SK-N-SH (cell line): ENCODE data around the gene SLC16A5. TPM values are rescaled to one million over a fixed set of nuclear protein-coding genes. Genes with fewer than 3 reads are reported as not detected.

Experiments
- CTCF ChIA-PET: fragments of 300-600, 350-600 bp; formaldehyde crosslinking; extraction: SDS; loops from one replicate; lab custom pipeline; 2021; lab: Yijun Ruan, JAX
- POLR2A ChIA-PET: fragments of 350-600 bp; sonication (Branson Sonifier 250); formaldehyde crosslinking; extraction: SDS; loops from one replicate; lab custom pipeline; 2020; ENCODE audit warnings: antibody characterized with exemption, inconsistent platforms; lab: Yijun Ruan, JAX
- DNase-seq: peaks from one replicate; pipeline ENCODE4 v3.0.0; 2012
- H2AFZ ChIP-seq: fragments of 200-600 bp; sonication (generic); 2 replicates; pipeline ENCODE4 v1.8.1; 2016; ENCODE audit warnings: antibody characterized with exemption, mild to moderate bottlenecking, low read depth
- H3F3A ChIP-seq: fragments of 200-600 bp; sonication (generic); replicated peaks from 2 replicates; pipeline ENCODE3; 2016; ENCODE audit warnings: antibody characterized with exemption, mild to moderate bottlenecking; ENCODE audit not compliant: insufficient read depth
- H3K27ac ChIP-seq, 2 experiments: fragments of 200-500 bp in 1 of 2; fragments of 200-600 bp in 1 of 2; sonication (Bioruptor generic) in 1 of 2; sonication (generic), shearing (Covaris generic) in 1 of 2; 2 replicates each; pipeline versions ENCODE4 v1.5.1 to v1.6.1; 2014 to 2016; ENCODE audit warnings: low read depth in 2 of 2, inconsistent platforms in 1 of 2, low read length in 1 of 2, mild to moderate bottlenecking in 1 of 2, mixed read lengths in 1 of 2
- H3K27me3 ChIP-seq: fragments of 200-600 bp; sonication (generic), shearing (Covaris generic); 2 replicates; pipeline ENCODE4 v1.6.1; 2016; ENCODE audit warnings: mixed run types; ENCODE audit not compliant: insufficient read depth
- H3K36me3 ChIP-seq, 2 experiments: fragments of 200-500 bp in 1 of 2; fragments of 200-600 bp in 1 of 2; sonication (Bioruptor generic) in 1 of 2; sonication (generic) in 1 of 2; replicated peaks in 1 of 2; 2 replicates each; pipeline versions ENCODE3 to v1.5.1; 2014 to 2016; ENCODE audit warnings: low read length in 1 of 2, mild to moderate bottlenecking in 1 of 2; ENCODE audit not compliant: insufficient read depth in 2 of 2, control insufficient read depth in 1 of 2
- H3K4me1 ChIP-seq, 2 experiments: fragments of 200-500 bp in 1 of 2; fragments of 200-600 bp in 1 of 2; sonication (Bioruptor generic) in 1 of 2; sonication (generic), shearing (Covaris generic) in 1 of 2; 2 replicates each; pipeline versions ENCODE4 v1.5.1 to v1.6.1; 2014 to 2016; ENCODE audit warnings: low read depth in 1 of 2, low read length in 1 of 2, mixed run types in 1 of 2; ENCODE audit not compliant: insufficient read depth in 2 of 2, control insufficient read depth in 1 of 2
- H3K4me2 ChIP-seq: fragments of 200-600 bp; sonication (generic), shearing (Covaris generic); 2 replicates; pipeline ENCODE4 v1.6.1; 2017; ENCODE audit warnings: mixed run types
- H3K4me3 ChIP-seq, 2 experiments: fragments of 200-500 bp in 1 of 2; fragments of 200-600 bp in 1 of 2; sonication (Bioruptor generic) in 1 of 2; sonication (generic), shearing (Covaris generic) in 1 of 2; 2 replicates each; pipeline versions ENCODE4 v1.5.1 to v1.8.1; 2014 to 2016; ENCODE audit warnings: low read depth in 2 of 2, inconsistent platforms in 1 of 2, low read length in 1 of 2, mild to moderate bottlenecking in 1 of 2, mixed read lengths in 1 of 2, moderate library complexity in 1 of 2
- H3K79me2 ChIP-seq: fragments of 200-600 bp; sonication (generic); 2 replicates; pipeline ENCODE4 v1.8.1; 2017; ENCODE audit warnings: mild to moderate bottlenecking; ENCODE audit not compliant: insufficient read depth
- H3K9ac ChIP-seq: fragments of 200-600 bp; sonication (generic); 2 replicates; pipeline ENCODE4 v1.6.1; 2017; ENCODE audit warnings: mixed run types
- H3K9me2 ChIP-seq: fragments of 200-600 bp; sonication (generic); 2 replicates; pipeline ENCODE4 v1.6.1; 2017; ENCODE audit warnings: mixed run types
- H3K9me3 ChIP-seq: fragments of 200-600 bp; sonication (generic); 2 replicates; pipeline ENCODE4 v1.6.1; 2017; ENCODE audit warnings: mixed run types, mild to moderate bottlenecking, moderate library complexity
- H4K20me1 ChIP-seq: fragments of 200-600 bp; sonication (generic); 2 replicates; pipeline ENCODE4 v1.6.1; 2017; ENCODE audit warnings: mild to moderate bottlenecking, mixed run types; ENCODE audit not compliant: insufficient read depth
- CHD2 ChIP-seq: fragments of 150-350 bp; IDR thresholded peaks from 2 replicates; pipeline ENCODE4 v1.6.1; 2018; ENCODE audit warnings: low read length; ENCODE audit not compliant: partially characterized antibody
- CTCF ChIP-seq: fragments of 200-600 bp; sonication (generic); IDR thresholded peaks from 2 replicates; pipeline ENCODE4 v1.6.1; 2017; ENCODE audit warnings: antibody characterized with exemption, mild to moderate bottlenecking, moderate library complexity
- EP300 ChIP-seq, 2 experiments: IDR thresholded peaks; 2 replicates each; pipeline versions ENCODE4 v1.4.0 to v1.6.1; 2012; ENCODE audit warnings: borderline replicate concordance in 1 of 2, low read depth in 1 of 2, low read length in 1 of 2
- FOXJ3 ChIP-seq: sonication (generic); formaldehyde crosslinking; IDR thresholded peaks from 2 replicates; pipeline ENCODE4 v1.5.1; 2020; ENCODE audit warnings: mild to moderate bottlenecking, missing genetic modification reagents
- IRF3 ChIP-seq: fragments of 150-350 bp; IDR thresholded peaks from 2 replicates; pipeline ENCODE4 v1.6.1; 2016; ENCODE audit warnings: mild to moderate bottlenecking, low read depth, low read length
- JUND ChIP-seq: IDR thresholded peaks from 2 replicates; pipeline ENCODE4 v1.4.0; 2012
- NRF1 ChIP-seq: IDR thresholded peaks from 2 replicates; pipeline ENCODE4 v1.6.1; 2012; ENCODE audit warnings: low read depth, mild to moderate bottlenecking, low read length
- PBX3 ChIP-seq: IDR thresholded peaks from 2 replicates; pipeline ENCODE4; 2012
- POLR2AphosphoS5 ChIP-seq: IDR thresholded peaks from 2 replicates; pipeline ENCODE4 v1.6.1; 2012; ENCODE audit warnings: low read depth, low read length
- RAD21 ChIP-seq: IDR thresholded peaks from 2 replicates; pipeline ENCODE4 v1.6.1; 2012; ENCODE audit warnings: mild to moderate bottlenecking, low read length
- RFX5 ChIP-seq: IDR thresholded peaks from 2 replicates; pipeline ENCODE4 v1.6.1; 2012; ENCODE audit warnings: mild to moderate bottlenecking, improper control_type of control experiment, low read length
- SMC3 ChIP-seq: IDR thresholded peaks from 2 replicates; pipeline ENCODE4 v1.6.1; 2012; ENCODE audit warnings: low read depth, low read length, improper control_type of control experiment
- TCF12 ChIP-seq: IDR thresholded peaks from 2 replicates; pipeline ENCODE4 v1.4.0; 2012
- USF2 ChIP-seq: fragments of 150-350 bp; IDR thresholded peaks from 2 replicates; pipeline ENCODE4 v1.6.1; 2017; ENCODE audit warnings: antibody characterized with exemption, low read length, low read depth, borderline replicate concordance
- WGBS: methylation state at CpG from one replicate; pipeline ENCODE4 v1.1.6; 2017; ENCODE audit warnings: low lambda C conversion rate; 5-methylcytosine and 5-hydroxymethylcytosine counted together
- polyA plus RNA-seq, 3 experiments: library from polyadenylated mRNA; depleted of rRNA; stranded (reverse); fragments of >200 nt; gene quantifications; 2 replicates each; pipeline ENCODE4 v1.2.3, GENCODE V29; 2012

Gene SLC16A5
- polyA plus RNA-seq, 1 of the 3 experiments (the other 2 are of a cell fraction), result 0.03 TPM

- Histone ChIP-seq H3K27me3 (no peaks in the 10 kb centered on the region), H3K36me3 (no peaks in the 10 kb centered on the region), H3F3A (peaks cover 15% of the 10 kb centered on the region), H3K9me3 (no peaks in the 10 kb centered on the region), H2AFZ (peak overlapping the region; percentile 98; the same call in 1 of the 2 replicates), H3K27ac (no peak overlapping the region), H3K9me2 (no peaks in the 10 kb centered on the region), H3K4me2 (peak overlapping the region; percentile 94), H4K20me1 (no peaks in the 10 kb centered on the region), H3K79me2 (peaks cover 10% of the 10 kb centered on the region; the same call in 1 of the 2 replicates), H3K9ac (peak overlapping the region; percentile 66; the same call in 1 of the 2 replicates), H3K4me1 (peaks cover 0 to 21% of the 10 kb centered on the region in 2 experiments; a peak in 1 of 4 replicates), H3K4me3 (peak overlapping the region; percentile 67 to 75)
- DNase-seq, result peak; percentile 67
- TF ChIP-seq CTCF (no peak), USF2 (no peak), POLR2AphosphoS5 (no peak), SMC3 (no peak), PBX3 (no peak), RAD21 (no peak), EP300 (IDR thresholded peaks at IDR 0.05; ENCODE audit: borderline replicate concordance in 1 of 2, low read depth in 1 of 2, low read length in 1 of 2) (no peak), CHD2 (no peak), JUND (no peak), TCF12 (no peak), NRF1 (no peak), RFX5 (no peak), FOXJ3 (CRISPR knock-in tag) (no peak), IRF3 (no peak)
- ChIA-PET CTCF (interaction anchor here (1.0 to 11.4 kb wide), 5 partner anchors 21 to 147 kb away, joined by 3 to 422 read pairs (median 7); partner anchors contain the start of genes NT5C and NUP85), POLR2A (interaction anchor here (0.7 to 2.9 kb wide), 7 partner anchors 14 to 121 kb away, joined by 3 to 12 read pairs (median 4); partner anchors contain the start of genes CDR2L, NT5C and NUP85)
- WGBS, result 66% methylated on average over 21 of the region's 22 CpGs
Observed at GRCh38 chr17:75109046-75109406, 21.3 kb downstream of the SLC16A5 start.
